GM23248 (cell line): ENCODE data around the gene CPNE4.

Experiments
- EZH2 ChIP-seq: fragments of 200-600 bp; sonication (generic); IDR thresholded peaks from 2 replicates; pipeline ENCODE4 v1.6.1; 2018; ENCODE audit warnings: antibody characterized with exemption, mild to moderate bottlenecking; ENCODE audit not compliant: insufficient read depth, poor library complexity, severe bottlenecking
- EZH2phosphoT487 ChIP-seq: fragments of 200-600 bp; sonication (generic); IDR thresholded peaks from 2 replicates; pipeline ENCODE4 v1.6.1; 2018; ENCODE audit warnings: antibody characterized with exemption, moderate library complexity, mild to moderate bottlenecking, low read depth; ENCODE audit not compliant: insufficient read depth

GRCh38 chr3:131804565-131805133 is 230.2 kb downstream of the CPNE4 start:
- TF ChIP-seq EZH2phosphoT487 (no peak), EZH2 (no peak)
